Pulmonary artery endothelial cell (primary cell): Measurements from ENCODE around the gene CREBBP. TPM values are rescaled to one million over a fixed set of nuclear protein-coding genes. Genes with fewer than 3 reads are reported as not detected.

ENCODE experiments used
- total RNA-seq: library from RNA; depleted of rRNA; stranded (reverse); fragments of >200 nt; gene quantifications from 2 replicates; pipeline ENCODE4 v1.2.3, GENCODE V29; 2014

The CREBBP gene
- total RNA-seq, 1 donor from 2014 or later, result 10.2 TPM

Other genes with a start within 250 kb of the CREBBP start
- 7.5 and 12.0 TPM in 2 replicates for gene DNASE1, start 226.0 kb downstream of the CREBBP start, total RNA-seq
- 111 and 183 TPM in 2 replicates for gene TRAP1, start 163.2 kb downstream of the CREBBP start, total RNA-seq
- gene ADCY9, start 235.7 kb upstream of the CREBBP start, total RNA-seq, result 6.3 and 14.5 TPM in 2 replicates